Activated T-helper 1 cell treated with anti-CD3 and anti-CD28 coated beads, Interleukin-12 subunit alpha, Interleukin-12 subunit beta, Interleukin-2, Interleukin-4 antibody, amounts not matched to agents 30 ng/mL and 10 ng/mL and 1 ng/mL, durations not matched to agents 14 hours and 24 hours and 36 hours (primary cell): ENCODE results near the gene SYT10. TPM values are rescaled to one million over a fixed set of nuclear protein-coding genes. Genes with fewer than 3 reads are reported as not detected.
A peak's percentile ranks its signal among the peaks of the same experiment; 100 is the strongest.

ENCODE experiments used
- DNase-seq: peaks from one replicate; pipeline ENCODE4 v3.0.0; 2021; ENCODE audit warnings: low spot score
- H3K27ac Mint-ChIP-seq: one replicate; pipeline ENCODE4 v1.8.0; 2021; ENCODE audit warnings: mild to moderate bottlenecking, mixed read lengths
- H3K27me3 Mint-ChIP-seq: one replicate; pipeline ENCODE4 v1.8.0; 2022; ENCODE audit warnings: mild to moderate bottlenecking, moderate library complexity, mixed read lengths; ENCODE audit not compliant: insufficient read depth
- H3K36me3 Mint-ChIP-seq: one replicate; pipeline ENCODE4 v1.8.0; 2021; ENCODE audit warnings: low read depth, mixed read lengths
- H3K4me1 Mint-ChIP-seq: one replicate; pipeline ENCODE4 v1.8.0; 2021; ENCODE audit warnings: low read depth, mixed read lengths
- H3K4me3 Mint-ChIP-seq: one replicate; pipeline ENCODE4 v1.8.0; 2021; ENCODE audit warnings: mild to moderate bottlenecking, moderate library complexity, mixed read lengths
- H3K9me3 Mint-ChIP-seq: one replicate; pipeline ENCODE4 v1.8.0; 2021; ENCODE audit warnings: mixed read lengths
- intact Hi-C: fragments of 100-400 bp; cut with micrococcal nuclease; formaldehyde crosslinking; loops from one replicate; pipeline ENCODE4 v1.15.1; 2024
- total RNA-seq: library from RNA; stranded (reverse); gene quantifications from 2 replicates; pipeline ENCODE4 v1.2.3, GENCODE V29; 2022

The SYT10 gene
- not detected in 2 replicates for total RNA-seq

- peak within 1 kb of the TSS; percentile 69 for H3K4me3 Mint-ChIP-seq
- no peaks in the 10 kb centered on the region for H3K9me3 Mint-ChIP-seq
- no peaks in the 10 kb centered on the region for H3K36me3 Mint-ChIP-seq
- peaks cover 38% of the 10 kb centered on the region for H3K27me3 Mint-ChIP-seq
- DNase-seq = no peak
- no peaks in the 10 kb centered on the region for H3K4me1 Mint-ChIP-seq
- no peak within 1 kb of the TSS for H3K27ac Mint-ChIP-seq
- intact Hi-C loops = no loop called here
Observed at GRCh38 chr12:33439587-33440011, at the start of gene SYT10. Gene SYT10 (minus strand): TSS chr12:33439819. CDS start chr12:33439522, 297 bp downstream.

DNA sequence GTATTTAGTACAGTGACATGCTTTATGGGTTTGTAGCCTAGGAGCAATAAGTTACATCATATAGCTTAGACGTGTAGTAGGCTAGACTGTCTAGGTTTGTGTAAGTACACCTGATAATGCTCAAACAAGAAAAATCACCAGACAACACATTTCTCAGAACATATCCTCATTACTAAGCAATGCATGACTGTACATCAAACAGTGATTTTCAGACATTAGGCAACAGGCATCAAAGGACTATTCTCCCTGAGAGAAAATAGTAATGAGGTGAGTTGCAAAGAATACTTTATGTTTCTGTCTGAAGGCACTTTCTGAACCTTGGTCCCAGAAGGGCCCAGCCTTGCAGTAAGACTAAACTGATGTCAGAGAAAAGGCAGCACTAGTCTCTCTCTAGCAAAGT, 48.4 kb upstream of the SYT10 start:
- Mint-ChIP-seq H3K4me3 (no peak overlapping the region), H3K36me3 (no peaks in the 10 kb centered on the region), H3K4me1 (no peaks in the 10 kb centered on the region), H3K27ac (no peak overlapping the region), H3K27me3 (no peaks in the 10 kb centered on the region), H3K9me3 (peaks cover 6% of the 10 kb centered on the region)
- no peak for DNase-seq
- intact Hi-C loops = no loop called here

GRCh38 chr12:33486058-33486457, 46.4 kb upstream of the SYT10 start:
- no peaks in the 10 kb centered on the region for H3K27me3 Mint-ChIP-seq
- H3K4me3 Mint-ChIP-seq = no peak overlapping the region
- DNase-seq = no peak
- intact Hi-C loops = no loop called here
- H3K36me3 Mint-ChIP-seq = no peaks in the 10 kb centered on the region
- H3K27ac Mint-ChIP-seq = no peak overlapping the region
- H3K9me3 Mint-ChIP-seq = no peaks in the 10 kb centered on the region
- no peaks in the 10 kb centered on the region for H3K4me1 Mint-ChIP-seq

DNA sequence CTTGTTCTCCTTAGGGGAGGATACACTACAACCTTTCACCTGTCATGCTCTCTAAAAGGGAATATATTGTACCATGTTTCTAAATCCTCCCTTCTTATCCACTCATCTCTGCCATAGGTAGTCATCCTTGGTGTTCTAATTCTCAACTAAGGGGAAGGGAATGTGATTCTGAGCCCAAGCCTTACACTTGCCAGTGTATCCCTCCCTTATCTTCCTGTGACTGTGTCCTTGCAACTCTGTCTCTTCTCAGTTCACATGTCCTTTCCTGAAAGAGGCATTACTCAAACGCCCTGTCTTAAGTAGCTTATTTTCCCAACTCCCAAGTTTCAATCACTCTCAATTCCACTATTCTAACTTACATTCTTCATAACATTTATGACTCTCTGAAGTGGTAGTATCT, 44.5 kb upstream of the SYT10 start:
- Mint-ChIP-seq H3K4me3 (no peak overlapping the region), H3K27ac (no peak overlapping the region), H3K4me1 (no peaks in the 10 kb centered on the region), H3K27me3 (no peaks in the 10 kb centered on the region), H3K36me3 (no peaks in the 10 kb centered on the region), H3K9me3 (no peaks in the 10 kb centered on the region)
- intact Hi-C loops = no loop called here
- no peak for DNase-seq

GRCh38 chr12:33480366-33480765, 40.7 kb upstream of the SYT10 start:
- H3K9me3 Mint-ChIP-seq = peaks cover 8% of the 10 kb centered on the region
- no peak overlapping the region for H3K4me3 Mint-ChIP-seq
- H3K4me1 Mint-ChIP-seq = no peaks in the 10 kb centered on the region
- intact Hi-C loops = no loop called here
- no peaks in the 10 kb centered on the region for H3K36me3 Mint-ChIP-seq
- no peak for DNase-seq
- H3K27me3 Mint-ChIP-seq = no peaks in the 10 kb centered on the region
- no peak overlapping the region for H3K27ac Mint-ChIP-seq

- Mint-ChIP-seq H3K4me1 (no peaks in the 10 kb centered on the region), H3K27ac (no peak overlapping the region), H3K9me3 (peaks cover 12% of the 10 kb centered on the region), H3K36me3 (no peaks in the 10 kb centered on the region), H3K27me3 (no peaks in the 10 kb centered on the region), H3K4me3 (no peak overlapping the region)
- no peak for DNase-seq
- intact Hi-C loops = no loop called here
Observed at GRCh38 chr12:33476058-33476457, 36.4 kb upstream of the SYT10 start.

GRCh38 chr12:33472299-33472698, 32.7 kb upstream of the SYT10 start:
- Mint-ChIP-seq H3K4me3 (no peak overlapping the region), H3K36me3 (no peaks in the 10 kb centered on the region), H3K27ac (no peak overlapping the region), H3K4me1 (no peaks in the 10 kb centered on the region), H3K27me3 (no peaks in the 10 kb centered on the region), H3K9me3 (peaks cover 4% of the 10 kb centered on the region)
- DNase-seq = no peak
- intact Hi-C loops = no loop called here

DNA sequence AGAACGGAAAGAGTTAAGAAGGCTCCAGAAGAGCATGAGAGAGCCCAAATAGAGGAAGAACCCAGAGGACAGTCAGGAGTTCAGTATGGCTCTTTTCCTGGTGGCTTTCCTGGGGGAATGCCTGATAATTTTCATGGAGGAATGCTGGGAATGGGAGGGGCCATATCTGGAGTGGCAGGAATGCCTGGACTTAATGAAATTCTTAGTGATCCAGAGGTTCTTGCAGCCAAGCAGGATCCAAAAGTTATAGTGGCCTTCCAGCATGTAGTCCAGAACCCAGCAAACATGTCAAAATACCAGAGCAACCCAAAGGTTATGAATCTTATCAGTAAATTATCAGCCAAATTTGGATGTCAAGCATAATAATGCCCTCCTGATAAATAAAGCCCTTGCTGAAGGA, 15.5 kb upstream of the SYT10 start:
- no peaks in the 10 kb centered on the region for H3K9me3 Mint-ChIP-seq

GRCh38 chr12:33450480-33450879, 10.9 kb upstream of the SYT10 start:
- Mint-ChIP-seq H3K27ac (no peak overlapping the region), H3K4me1 (no peaks in the 10 kb centered on the region), H3K36me3 (no peaks in the 10 kb centered on the region), H3K4me3 (no peak overlapping the region), H3K27me3 (no peaks in the 10 kb centered on the region), H3K9me3 (no peaks in the 10 kb centered on the region)
- intact Hi-C loops = no loop called here
- no peak for DNase-seq

More for the DNA sequence above, 15.5 kb upstream of the SYT10 start:
- no peak for DNase-seq
- H3K4me1 Mint-ChIP-seq = no peaks in the 10 kb centered on the region
- H3K27me3 Mint-ChIP-seq = no peaks in the 10 kb centered on the region
- no peak overlapping the region for H3K4me3 Mint-ChIP-seq
- intact Hi-C loops = no loop called here
- H3K27ac Mint-ChIP-seq = no peak overlapping the region
- H3K36me3 Mint-ChIP-seq = no peaks in the 10 kb centered on the region

GRCh38 chr12:33440477-33440876, 858 bp upstream of the SYT10 start:
- Mint-ChIP-seq H3K27ac (no peak overlapping the region), H3K4me1 (no peaks in the 10 kb centered on the region), H3K9me3 (no peaks in the 10 kb centered on the region), H3K36me3 (no peaks in the 10 kb centered on the region), H3K4me3 (peak overlapping the region; percentile 60), H3K27me3 (peaks cover 38% of the 10 kb centered on the region)
- DNase-seq = no peak
- intact Hi-C loops = no loop called here

GRCh38 chr12:33438851-33439586, 600 bp downstream of the SYT10 start:
- no peaks in the 10 kb centered on the region for H3K4me1 Mint-ChIP-seq
- DNase-seq = no peak
- no peaks in the 10 kb centered on the region for H3K36me3 Mint-ChIP-seq
- H3K4me3 Mint-ChIP-seq = peak overlapping the region; percentile 69
- H3K9me3 Mint-ChIP-seq = no peaks in the 10 kb centered on the region
- peaks cover 38% of the 10 kb centered on the region for H3K27me3 Mint-ChIP-seq
- intact Hi-C loops = no loop called here
- H3K27ac Mint-ChIP-seq = no peak overlapping the region

DNA sequence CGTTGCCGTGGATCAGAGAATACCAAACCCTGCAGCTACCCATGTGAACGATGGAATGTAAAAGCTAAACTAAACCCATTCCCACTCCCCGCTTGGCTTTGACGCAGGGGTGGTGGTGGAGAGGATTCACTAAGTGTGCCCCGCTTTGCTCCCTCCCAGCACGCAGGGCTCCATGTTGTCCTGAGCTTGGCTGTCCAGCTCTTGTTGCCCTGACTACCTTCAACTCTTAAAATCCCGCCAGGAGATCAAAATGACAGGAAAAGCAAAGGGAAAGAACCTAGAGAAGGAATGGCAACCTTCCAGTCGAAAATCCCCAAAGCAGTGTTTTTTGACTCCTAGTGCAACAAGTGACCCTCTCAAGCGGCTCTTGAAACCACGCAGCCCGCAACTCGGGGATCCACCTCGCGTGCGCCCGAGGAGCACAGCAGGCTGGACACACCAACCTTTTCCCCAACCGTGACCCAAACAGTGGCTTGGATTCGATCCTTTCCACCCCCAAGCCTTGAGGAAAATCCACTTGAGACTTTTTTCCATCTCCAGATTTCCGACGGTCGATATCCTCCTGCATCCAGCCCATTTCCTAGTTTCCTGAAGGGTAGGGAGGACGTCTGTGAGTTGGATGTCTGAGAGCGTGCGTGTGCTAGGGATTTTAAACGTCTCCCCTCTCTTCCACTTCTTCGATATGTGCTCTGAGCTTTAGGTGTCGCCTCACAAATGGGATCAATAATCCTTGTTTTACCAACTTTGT, 1.4 kb downstream of the SYT10 start:
- Mint-ChIP-seq H3K4me1 (no peaks in the 10 kb centered on the region), H3K9me3 (no peaks in the 10 kb centered on the region), H3K36me3 (no peaks in the 10 kb centered on the region), H3K27ac (no peak overlapping the region), H3K27me3 (peaks cover 38% of the 10 kb centered on the region), H3K4me3 (no peak overlapping the region)
- no peak for DNase-seq
- intact Hi-C loops = no loop called here

- Mint-ChIP-seq H3K9me3 (no peaks in the 10 kb centered on the region), H3K27me3 (peaks cover 38% of the 10 kb centered on the region), H3K36me3 (no peaks in the 10 kb centered on the region), H3K4me1 (no peaks in the 10 kb centered on the region), H3K27ac (no peak overlapping the region), H3K4me3 (no peak overlapping the region)
- intact Hi-C loops = no loop called here
- no peak for DNase-seq
Observed at GRCh38 chr12:33437598-33437997, 2.0 kb downstream of the SYT10 start.
